HG03521 (cell line): Measurements from ENCODE around the gene ANK3.
"Not testable (repeated sequence)": the region's sequence is repeated elsewhere in the genome, so short reads cannot be mapped to it uniquely, and the experiment has no call there.

ENCODE experiments used
- ATAC-seq: cut with Tn5 transposase; IDR thresholded peaks from one replicate; pipeline ENCODE4 v1.9.1; 2021; ENCODE audit warnings: mild to moderate bottlenecking, moderate library complexity; ENCODE audit not compliant: unreplicated experiment

ANK3 gene

GRCh38 chr10:60043561-60044241 is 346.0 kb downstream of the ANK3 start:
- ATAC-seq, result no peak

GRCh38 chr10:60042914-60043313 is 346.8 kb downstream of the ANK3 start:
- ATAC-seq, result no peak

- no peak for ATAC-seq
Measured at GRCh38 chr10:60042262-60042661, 347.4 kb downstream of the ANK3 start.

DNA sequence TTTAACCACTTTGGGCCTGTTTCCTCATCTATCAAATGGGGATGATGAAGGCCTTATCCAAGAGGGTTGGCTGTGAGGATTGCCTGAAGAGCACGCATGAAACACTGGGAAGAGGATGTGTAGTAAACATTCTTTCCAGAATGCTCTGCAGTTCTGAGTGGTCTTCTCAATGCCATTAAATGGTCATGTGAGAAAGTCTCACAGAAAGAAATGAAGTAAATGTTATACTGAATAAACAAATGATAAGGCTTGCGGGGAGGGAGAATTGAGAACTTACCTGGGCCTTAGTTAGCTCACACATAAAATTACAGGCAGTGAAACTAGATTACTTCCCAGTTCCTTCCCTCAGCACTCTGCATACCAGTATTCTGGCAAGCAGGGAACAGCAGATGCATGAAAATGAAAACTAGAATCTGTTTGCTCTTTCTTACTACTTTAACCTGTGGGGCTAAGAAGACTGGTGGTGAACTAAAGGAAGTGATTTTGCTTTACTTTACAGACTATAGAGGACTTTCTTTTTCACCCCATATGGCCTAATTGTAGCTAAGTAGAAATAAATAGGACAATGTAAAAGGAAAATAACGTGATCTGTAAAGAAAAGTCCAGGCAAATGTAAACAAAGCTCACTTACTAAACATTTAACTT is 348.1 kb downstream of the ANK3 start:
- ATAC-seq, result no peak

DNA sequence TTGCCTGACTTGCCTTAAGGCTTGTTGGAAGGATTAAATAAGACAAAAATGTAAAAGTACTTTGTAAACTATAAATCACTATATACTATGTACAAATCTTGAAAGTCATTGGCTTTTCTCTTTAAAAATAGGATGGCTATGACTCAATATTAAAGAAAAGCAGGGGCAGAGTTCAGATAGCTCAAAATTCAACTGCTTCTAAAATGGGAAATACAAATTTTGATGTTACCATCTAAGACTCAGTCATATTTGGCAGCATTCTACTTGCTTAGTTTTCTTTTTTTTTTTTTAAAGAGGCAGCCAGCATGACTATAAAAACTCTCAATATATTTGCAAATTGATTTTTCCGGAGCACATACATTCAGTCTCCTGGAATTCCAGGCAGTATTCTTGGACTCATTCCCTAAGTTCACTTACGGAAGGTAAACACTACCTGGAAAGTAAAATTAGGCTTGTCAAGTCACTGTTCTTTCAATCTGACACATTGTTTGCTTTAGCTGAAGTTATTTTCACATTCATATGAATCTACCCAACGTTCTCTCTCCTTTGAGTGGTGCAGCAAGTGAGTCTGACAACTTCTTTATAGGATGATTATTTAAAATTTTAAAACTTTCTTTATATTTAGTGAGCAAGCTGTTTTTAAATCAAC is 349.5 kb downstream of the ANK3 start:
- ATAC-seq, result no peak

DNA sequence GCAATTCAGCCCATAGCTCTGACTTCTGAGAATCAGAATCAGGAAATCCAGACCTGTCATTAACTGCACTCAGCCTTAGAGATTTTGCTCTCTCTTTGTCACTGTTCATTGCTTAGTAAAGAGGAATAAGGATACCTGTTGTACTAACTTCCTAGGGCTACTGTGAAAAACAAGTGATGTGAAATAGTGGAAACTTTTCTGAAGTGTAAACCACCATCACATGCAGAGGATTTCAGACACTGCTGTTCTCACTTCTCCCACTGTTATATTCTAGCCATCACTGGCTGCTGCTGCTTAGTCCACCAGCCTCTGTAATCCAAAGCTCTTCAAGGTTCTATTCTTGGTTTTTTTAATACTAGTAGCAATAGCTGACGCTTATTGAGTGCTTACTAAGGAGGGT is 353.7 kb downstream of the ANK3 start:
- no peak for ATAC-seq

GRCh38 chr10:60035375-60035774 is 354.3 kb downstream of the ANK3 start:
- not testable (repeated sequence) for ATAC-seq

DNA sequence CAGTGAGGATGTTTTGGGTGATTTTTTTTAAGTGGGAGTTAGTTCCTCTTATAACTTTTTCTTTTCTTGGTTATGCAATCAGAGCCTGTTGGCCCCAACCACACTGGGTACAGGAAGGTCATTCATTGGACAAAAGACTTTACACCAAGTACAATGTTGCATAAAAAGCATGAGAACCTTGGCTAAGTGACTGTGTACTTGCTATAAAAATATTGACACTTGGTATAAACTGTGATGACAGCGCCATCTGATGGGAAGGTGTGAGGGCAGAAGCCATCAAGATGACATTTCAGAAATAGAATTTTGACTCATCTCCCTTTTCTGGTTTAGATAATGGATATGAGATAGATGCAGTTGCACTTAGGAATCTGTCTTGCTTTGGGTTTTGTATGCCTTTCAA is 357.0 kb downstream of the ANK3 start:
- no peak for ATAC-seq

DNA sequence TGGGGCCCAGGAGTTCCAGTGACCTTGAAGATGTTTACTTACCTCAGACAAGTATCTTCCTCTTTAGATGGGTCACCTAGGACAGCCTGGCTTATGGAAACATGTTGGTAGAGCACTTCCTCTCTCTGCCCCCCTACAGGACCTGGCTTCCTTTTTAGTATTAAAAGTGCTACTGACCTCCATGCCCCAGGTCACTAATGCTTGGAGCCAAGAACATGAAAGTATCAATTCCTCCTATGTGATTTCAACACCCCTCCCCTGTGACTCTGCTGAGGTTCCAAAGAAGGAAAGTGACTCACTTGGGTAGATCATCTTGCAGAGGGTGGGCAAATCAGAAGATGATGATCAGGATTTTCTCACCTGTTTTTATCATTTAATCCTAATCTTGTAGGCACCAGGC is 358.0 kb downstream of the ANK3 start:
- peak; percentile 44 for ATAC-seq

DNA sequence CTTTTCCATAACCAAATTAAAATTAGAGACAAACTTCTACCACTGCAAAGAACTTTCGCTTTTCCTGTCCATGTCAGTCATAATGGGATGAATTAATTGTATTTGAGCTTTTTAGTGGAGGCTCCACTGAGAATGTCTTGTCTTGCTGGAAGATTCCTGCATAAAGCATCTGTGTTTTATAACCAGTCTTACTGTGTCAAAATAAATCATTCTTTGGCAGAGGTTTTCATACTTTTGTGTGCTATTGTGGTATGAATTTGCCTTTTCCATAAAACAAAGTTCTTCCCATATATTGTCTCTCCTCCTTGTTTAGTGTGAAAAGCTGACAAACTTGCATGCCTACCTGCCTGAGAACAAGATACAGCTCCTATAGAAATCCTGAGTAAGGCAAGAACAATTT is 358.5 kb downstream of the ANK3 start:
- no peak for ATAC-seq

DNA sequence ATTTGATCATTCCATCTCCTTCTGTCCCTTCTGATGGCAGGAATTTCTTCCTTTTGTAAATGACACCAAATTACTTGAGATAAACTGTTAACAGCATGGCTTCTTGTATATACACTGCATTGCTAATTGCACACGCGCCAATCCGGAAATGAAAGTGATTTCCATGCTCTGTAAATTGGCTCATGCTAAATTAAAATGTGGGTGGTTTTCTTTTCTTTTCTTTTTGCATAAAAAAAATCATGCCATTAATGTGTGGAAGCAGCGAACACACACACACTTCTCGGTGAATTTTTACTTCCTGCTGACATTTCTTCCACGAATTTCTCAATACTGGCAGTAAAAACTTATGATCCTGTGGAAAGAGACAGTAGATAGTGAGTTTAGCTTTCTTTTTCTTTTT is 360.2 kb downstream of the ANK3 start:
- ATAC-seq, result no peak

DNA sequence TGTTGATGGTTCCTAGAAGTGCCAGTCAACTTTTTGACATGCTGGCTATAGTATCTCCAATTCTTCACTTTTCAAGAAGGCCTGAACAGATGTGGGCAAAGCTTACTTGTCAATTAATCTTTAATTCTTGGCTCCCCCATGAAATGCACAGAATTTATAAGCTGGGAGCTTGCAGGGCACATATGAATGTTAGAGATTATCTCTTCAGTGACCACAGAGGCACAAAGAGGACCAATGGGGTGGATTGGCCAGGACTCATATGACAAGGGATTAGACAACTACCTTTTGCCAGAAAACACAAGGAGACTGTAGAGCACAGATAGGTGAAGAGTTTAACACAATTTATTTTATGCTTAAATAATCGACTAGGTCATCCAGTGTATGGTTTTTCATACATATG is 361.6 kb downstream of the ANK3 start:
- no peak for ATAC-seq

DNA sequence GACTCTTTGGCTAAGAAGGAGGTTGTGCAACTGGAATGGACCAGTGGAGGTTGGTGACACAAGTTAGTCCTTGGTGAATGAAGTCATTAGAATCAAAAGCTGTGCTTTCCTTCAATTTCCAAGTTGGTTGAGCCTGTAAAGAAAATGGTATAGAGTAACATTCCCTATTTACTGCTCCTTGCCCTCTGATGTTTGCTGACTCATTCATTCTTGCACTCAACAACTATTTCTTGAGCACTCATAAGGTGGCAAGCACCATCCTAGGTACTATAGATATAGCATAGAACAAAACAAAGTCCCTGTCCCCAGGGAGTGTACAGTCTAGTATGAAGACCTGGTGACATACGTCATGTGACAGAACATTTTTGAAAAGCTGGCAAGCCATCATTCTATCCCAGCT is 364.4 kb downstream of the ANK3 start:
- ATAC-seq, result no peak

GRCh38 chr10:60024506-60024905 is 365.2 kb downstream of the ANK3 start:
- ATAC-seq, result no peak

- no peak for ATAC-seq
Measured at GRCh38 chr10:60023155-60023877, 366.4 kb downstream of the ANK3 start.

DNA sequence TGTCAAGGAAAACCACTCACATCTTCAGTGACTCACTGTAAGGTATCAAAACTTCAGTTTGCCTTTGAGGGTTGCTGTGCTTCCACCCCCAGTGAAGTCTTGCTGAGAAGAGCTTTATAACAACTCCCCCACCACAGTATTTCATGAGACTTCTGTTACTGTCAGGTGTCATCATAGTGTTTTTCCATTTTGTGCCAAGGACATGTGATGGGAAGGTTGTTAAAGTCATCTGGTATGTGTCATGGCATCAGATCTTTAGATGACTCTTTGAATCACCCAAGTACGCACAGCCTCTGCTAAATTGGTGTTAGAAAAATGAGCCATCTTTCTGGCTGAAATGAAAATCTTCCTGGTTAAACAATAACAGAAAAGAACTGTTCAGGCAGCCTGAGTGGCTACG is 368.3 kb downstream of the ANK3 start:
- no peak for ATAC-seq

- no peak for ATAC-seq
Measured at GRCh38 chr10:60016794-60017193, 372.9 kb downstream of the ANK3 start.

- ATAC-seq, result no peak
Measured at GRCh38 chr10:60009710-60010383, 379.8 kb downstream of the ANK3 start.

DNA sequence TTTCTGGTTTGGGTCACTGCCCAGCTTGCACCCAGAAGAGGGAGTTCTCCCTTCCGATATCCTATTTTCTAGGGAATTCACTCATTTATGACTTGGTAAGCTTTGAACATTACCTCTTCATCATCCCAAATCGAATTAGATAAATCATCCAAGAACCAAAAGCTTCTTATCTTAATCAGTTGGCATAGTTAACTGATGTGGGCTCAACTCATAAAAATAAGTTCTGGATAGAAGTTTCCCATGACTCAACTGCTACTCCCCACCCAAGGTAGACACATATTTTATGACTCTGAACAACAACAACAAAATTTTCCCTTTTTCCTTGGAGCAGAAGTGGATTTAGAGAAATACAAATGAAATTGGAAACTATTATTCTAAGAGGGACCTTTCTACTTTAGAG is 380.4 kb downstream of the ANK3 start:
- no peak for ATAC-seq

- no peak for ATAC-seq
Measured at GRCh38 chr10:60008816-60009215, 380.9 kb downstream of the ANK3 start.

DNA sequence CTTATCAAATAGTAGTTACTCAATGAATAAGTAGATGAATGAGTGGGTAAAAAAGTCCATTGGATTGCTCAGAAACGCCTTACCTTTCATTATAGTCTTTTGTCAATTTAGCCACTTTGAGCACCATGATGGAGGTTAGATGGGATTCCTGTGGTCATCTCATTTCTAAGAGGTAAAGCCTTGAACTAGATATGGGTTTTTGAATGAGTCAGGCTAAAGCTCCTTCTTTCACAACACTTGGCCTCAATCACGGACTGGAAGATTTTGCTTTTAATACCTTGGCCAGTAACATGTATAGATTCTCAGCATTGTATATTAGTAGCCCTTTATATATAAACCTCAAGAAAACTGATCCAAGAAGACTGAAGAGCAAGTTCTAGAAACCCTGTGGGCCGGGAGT is 383.6 kb downstream of the ANK3 start:
- ATAC-seq, result no peak
